ENCODE measurements around the gene OR52E1.

DNA sequence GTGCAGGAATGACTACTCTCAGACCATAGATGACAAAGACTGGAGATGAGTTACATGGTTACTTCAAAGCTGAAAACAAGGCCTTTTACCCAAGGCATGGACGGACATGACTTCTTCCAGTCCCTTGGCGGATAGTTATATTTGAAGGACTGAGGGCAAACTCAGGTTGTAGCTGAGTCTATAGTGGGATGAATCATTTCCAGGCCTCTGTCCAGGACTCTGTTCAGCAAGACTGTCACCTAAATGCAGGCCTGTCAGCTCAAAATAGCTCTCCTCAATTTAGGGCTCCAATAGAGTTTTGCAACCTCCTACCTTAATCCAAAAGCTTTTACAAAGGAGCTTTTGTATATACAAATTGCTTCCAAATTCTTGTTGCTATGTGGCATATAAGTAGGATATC, 47.4 kb upstream of the OR52E1 start:
- TF ChIP-seq, protein P1, sequence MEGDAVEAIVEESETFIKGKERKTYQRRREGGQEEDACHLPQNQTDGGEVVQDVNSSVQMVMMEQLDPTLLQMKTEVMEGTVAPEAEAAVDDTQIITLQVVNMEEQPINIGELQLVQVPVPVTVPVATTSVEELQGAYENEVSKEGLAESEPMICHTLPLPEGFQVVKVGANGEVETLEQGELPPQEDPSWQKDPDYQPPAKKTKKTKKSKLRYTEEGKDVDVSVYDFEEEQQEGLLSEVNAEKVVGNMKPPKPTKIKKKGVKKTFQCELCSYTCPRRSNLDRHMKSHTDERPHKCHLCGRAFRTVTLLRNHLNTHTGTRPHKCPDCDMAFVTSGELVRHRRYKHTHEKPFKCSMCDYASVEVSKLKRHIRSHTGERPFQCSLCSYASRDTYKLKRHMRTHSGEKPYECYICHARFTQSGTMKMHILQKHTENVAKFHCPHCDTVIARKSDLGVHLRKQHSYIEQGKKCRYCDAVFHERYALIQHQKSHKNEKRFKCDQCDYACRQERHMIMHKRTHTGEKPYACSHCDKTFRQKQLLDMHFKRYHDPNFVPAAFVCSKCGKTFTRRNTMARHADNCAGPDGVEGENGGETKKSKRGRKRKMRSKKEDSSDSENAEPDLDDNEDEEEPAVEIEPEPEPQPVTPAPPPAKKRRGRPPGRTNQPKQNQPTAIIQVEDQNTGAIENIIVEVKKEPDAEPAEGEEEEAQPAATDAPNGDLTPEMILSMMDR (IDR thresholded peaks at IDR 0.05) = no peak
- TF ChIP-seq POLR2AphosphoS5 (IDR thresholded peaks at IDR 0.05) (no peak), POLR2A (IDR thresholded peaks at IDR 0.05) (no peak), EP300 (IDR thresholded peaks at IDR 0.05; ENCODE audit: low read depth) (no peak)

Data from transverse colon (tissue), 4 donors.